Measurements from ENCODE around the gene TIMP3.

DNA sequence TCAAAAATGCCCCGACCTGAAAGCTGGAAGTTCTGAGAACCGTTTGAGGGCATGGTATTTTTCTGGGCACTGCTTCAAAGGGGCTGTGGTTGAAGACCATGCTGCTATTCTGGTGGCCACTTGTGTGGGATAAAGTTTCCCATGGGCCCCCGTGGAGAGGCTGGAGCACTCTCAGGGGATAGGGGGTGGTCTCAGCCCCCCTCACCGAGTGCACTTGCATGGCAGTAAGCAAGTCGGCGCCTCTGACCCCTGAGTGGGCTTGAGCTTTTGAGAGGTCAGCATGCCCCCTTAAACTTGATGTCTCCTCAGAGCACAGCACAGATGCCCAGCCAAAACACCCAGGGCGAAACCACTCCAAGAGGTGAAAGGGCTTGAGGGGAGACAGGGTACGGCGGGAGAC is 35.6 kb downstream of the TIMP3 start:
- TF ChIP-seq ZNF274 (IDR thresholded peaks at IDR 0.05; ENCODE audit: low read depth, low read length) (no peak), SUZ12 (IDR thresholded peaks at IDR 0.05; ENCODE audit: extremely low read depth, insufficient read depth, insufficient read length) (no peak)
